Activated naive CD8-positive, alpha-beta T cell treated with anti-CD3 and anti-CD28 coated beads, Interleukin-2, amount 50 U/mL, for 24 hours (primary cell): Measurements from ENCODE around the gene TMEM37.

Experiments
- ATAC-seq: fragments of 150-1000 bp; cut with Tn5 transposase; one replicate; pipeline ENCODE4 v1.10.0; 2021
- DNase-seq: peaks from one replicate; pipeline ENCODE4 v3.0.0; 2021
- H3K27ac Mint-ChIP-seq: one replicate; pipeline ENCODE4 v1.8.0; 2021; ENCODE audit warnings: mild to moderate bottlenecking, mixed read lengths
- H3K27me3 Mint-ChIP-seq: one replicate; pipeline ENCODE4 v1.8.0; 2021; ENCODE audit warnings: mixed read lengths
- H3K36me3 Mint-ChIP-seq: one replicate; pipeline ENCODE4 v1.8.0; 2021; ENCODE audit warnings: low read depth, mixed read lengths
- H3K4me1 Mint-ChIP-seq: one replicate; pipeline ENCODE4 v1.8.0; 2021; ENCODE audit warnings: mixed read lengths
- H3K4me3 Mint-ChIP-seq: one replicate; pipeline ENCODE4 v1.8.0; 2021; ENCODE audit warnings: mild to moderate bottlenecking, moderate library complexity, mixed read lengths
- H3K9me3 Mint-ChIP-seq: one replicate; pipeline ENCODE4 v1.8.0; 2021; ENCODE audit warnings: mixed read lengths

TMEM37 gene

DNA sequence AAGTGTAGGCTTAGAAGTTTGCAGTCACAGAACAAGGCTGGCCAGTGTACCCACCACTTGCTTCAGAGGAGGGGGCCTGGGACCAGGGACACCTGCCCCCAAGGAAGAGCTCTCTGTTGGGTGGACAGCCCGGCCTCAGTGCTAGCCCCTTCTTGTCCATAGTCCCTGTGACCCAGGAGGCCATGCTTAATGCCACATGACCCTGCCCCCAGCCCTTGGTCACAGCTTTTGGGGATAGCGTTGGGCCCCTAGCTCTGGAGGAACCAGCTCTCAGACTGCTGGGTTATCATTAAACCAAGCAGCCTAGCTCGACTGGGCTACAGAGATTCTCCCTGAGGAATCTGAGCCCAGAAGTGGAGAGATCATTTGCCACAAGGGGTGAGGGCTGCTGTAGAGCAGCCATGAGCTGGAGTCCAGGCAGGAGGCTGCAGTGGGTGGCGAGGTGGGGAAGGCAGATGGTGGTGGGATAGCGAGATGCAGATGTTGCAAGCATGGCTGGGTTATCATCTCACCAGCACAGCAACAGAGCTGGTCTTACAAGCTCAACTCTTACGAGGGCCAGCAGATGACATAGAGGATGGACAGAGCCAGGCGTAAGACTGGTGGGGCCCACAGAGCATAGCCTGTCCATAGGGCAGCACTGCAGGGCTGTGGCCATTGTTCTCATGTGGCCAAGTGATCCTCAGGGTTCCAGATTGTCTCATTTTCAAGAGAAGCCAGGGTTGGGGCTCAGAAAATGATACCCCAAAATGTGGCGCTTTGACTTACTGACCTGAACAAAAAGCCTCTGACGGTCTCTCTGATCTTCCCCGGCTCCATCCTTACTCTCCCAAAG lies 7.2 kb upstream of the TMEM37 start:
- Mint-ChIP-seq H3K27ac (no peak overlapping the region), H3K4me3 (no peak overlapping the region), H3K27me3 (peaks cover 35% of the 10 kb centered on the region), H3K9me3 (peaks cover 9% of the 10 kb centered on the region), H3K36me3 (peaks cover 1% of the 10 kb centered on the region), H3K4me1 (no peaks in the 10 kb centered on the region)
- no peak for ATAC-seq
- no peak for DNase-seq

DNA sequence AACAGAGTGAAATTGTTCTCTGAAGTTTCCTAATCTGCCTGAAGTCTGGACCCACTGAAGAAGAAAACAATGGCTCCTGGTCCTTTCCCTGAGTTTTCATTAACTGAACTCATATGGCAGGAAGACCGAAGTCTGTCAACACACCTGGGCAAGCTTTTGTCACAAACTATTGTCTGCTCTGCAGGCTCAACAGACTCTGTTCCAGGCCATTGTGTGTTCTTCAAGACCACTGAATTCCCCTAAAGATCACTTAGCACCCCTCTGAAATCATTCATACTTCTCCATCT lies 6.6 kb upstream of the TMEM37 start:
- DNase-seq (no peak), ATAC-seq (no peak)
- Mint-ChIP-seq H3K27me3 (peaks cover 33% of the 10 kb centered on the region), H3K27ac (no peak overlapping the region), H3K4me1 (no peaks in the 10 kb centered on the region), H3K36me3 (peaks cover 1% of the 10 kb centered on the region), H3K9me3 (peaks cover 9% of the 10 kb centered on the region), H3K4me3 (no peak overlapping the region)

DNA sequence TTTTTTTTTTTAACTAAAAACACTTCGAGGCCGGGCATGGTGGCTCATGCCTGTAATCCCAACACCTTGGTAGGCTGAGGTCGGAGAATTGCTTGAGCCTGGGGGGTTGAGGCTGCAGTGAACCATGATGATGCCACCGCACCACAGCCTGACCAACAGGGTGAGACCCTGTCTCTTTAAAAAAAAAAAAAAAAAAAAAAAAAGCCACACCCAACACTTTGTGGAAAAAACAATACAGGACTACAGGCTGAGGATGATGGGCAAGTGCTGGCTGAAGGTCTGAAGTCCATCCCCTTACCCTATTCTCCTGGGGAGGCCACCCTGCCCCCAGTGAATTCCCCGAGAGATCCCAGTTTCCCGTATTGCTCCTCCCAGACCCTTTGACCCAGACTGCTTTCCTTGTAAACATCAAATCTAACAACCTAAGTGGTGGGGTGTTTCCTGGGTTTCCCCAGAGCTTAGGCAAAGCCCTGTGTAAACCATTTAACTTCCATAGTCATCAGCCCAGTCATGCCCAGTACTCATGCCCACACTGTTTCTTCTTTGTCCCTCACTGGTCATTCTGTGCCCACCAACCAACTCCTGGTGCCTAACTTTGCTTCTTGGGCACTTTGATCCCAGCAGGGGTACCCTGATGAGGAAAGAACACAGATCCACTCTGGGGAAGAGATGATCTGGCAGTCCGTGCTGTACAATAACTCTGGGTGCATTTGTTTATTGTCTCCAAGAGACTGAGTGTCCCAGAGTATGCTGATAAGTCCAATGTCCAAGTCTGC lies 5.8 kb upstream of the TMEM37 start:
- no peak overlapping the region for H3K27ac Mint-ChIP-seq
- H3K27me3 Mint-ChIP-seq, result peaks cover 37% of the 10 kb centered on the region
- H3K36me3 Mint-ChIP-seq, result peaks cover 1% of the 10 kb centered on the region
- DNase-seq (no peak), ATAC-seq (no peak)
- H3K9me3 Mint-ChIP-seq, result peaks cover 9% of the 10 kb centered on the region
- H3K4me1 Mint-ChIP-seq, result no peaks in the 10 kb centered on the region
- no peak overlapping the region for H3K4me3 Mint-ChIP-seq

DNA sequence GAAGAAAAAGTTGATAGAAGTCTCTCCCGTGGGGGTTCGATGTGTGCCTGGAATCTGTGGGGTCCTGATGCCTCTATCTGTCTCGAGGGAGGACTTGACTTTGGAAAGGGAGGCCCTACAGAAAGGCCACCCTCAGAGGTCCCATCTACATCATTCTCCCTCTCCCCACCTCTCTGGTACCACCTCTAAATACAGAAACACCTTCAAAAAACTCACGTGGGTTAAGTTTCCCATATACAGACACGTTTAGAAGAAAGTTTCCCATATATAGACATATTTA lies 5.3 kb upstream of the TMEM37 start:
- peaks cover 1% of the 10 kb centered on the region for H3K36me3 Mint-ChIP-seq
- ATAC-seq, result no peak

DNA sequence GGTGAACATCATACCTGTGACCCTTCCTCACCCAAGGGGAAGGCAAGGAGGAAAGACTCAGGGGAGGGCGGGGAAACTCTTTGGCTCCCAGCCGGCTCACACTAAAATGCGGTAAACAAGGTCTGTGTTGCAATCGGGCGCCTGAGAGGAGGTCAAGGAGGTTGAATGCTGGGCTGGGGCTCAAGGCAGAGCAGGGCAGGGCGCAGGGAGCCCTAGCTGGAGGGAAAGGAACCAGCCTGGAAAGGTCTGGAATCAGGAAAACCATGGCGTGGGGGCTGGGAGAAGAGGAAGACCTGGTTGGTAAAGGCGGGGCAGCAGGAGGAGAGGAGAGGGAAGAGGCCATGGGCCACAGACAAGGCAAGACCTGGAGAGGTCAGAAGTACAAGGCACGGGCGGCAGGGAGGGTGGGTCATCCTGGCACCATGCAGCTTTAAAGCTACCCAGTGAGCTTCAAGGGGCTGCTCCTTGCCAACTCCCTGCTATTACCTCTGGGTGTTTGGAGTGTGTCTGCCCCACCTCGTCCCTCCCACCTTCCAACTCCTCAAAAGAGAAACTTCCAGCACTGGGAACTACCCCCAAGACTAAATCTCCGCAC lies 4.8 kb upstream of the TMEM37 start:
- Mint-ChIP-seq H3K27ac (no peak overlapping the region), H3K36me3 (no peaks in the 10 kb centered on the region), H3K27me3 (peaks cover 38% of the 10 kb centered on the region), H3K4me1 (peaks cover 3% of the 10 kb centered on the region), H3K9me3 (peaks cover 1% of the 10 kb centered on the region), H3K4me3 (no peak overlapping the region)
- ATAC-seq (no peak), DNase-seq (no peak)

More for the DNA sequence above, 5.3 kb upstream of the TMEM37 start:
- Mint-ChIP-seq H3K4me1 (peaks cover 3% of the 10 kb centered on the region), H3K27me3 (peaks cover 42% of the 10 kb centered on the region), H3K27ac (no peak overlapping the region), H3K4me3 (no peak overlapping the region), H3K9me3 (peaks cover 7% of the 10 kb centered on the region)
- no peak for DNase-seq

DNA sequence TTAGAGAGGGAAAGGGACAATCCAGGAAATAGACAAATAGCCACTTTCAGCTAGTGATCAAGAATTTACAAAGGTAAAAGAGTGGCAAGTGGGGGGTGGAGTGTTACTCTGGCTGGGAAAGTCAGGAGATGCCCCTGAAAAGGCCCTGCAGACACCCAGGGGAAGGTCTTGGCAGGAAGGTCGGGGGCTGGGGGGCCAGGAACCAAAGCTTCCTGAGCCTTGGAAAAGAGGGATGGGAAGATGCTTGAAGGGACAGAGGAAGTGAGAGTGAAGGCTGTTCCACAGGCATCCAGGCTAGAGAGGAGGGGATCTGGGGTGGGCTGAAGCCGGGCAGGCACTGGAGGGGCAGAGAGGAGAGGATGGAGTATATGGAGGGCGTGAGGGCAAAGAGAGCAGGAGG lies 3.9 kb upstream of the TMEM37 start:
- peaks cover 6% of the 10 kb centered on the region for H3K4me1 Mint-ChIP-seq
- H3K27ac Mint-ChIP-seq, result no peak overlapping the region
- H3K27me3 Mint-ChIP-seq, result peaks cover 44% of the 10 kb centered on the region
- DNase-seq (no peak), ATAC-seq (no peak)
- no peaks in the 10 kb centered on the region for H3K9me3 Mint-ChIP-seq
- no peak overlapping the region for H3K4me3 Mint-ChIP-seq
- no peaks in the 10 kb centered on the region for H3K36me3 Mint-ChIP-seq

DNA sequence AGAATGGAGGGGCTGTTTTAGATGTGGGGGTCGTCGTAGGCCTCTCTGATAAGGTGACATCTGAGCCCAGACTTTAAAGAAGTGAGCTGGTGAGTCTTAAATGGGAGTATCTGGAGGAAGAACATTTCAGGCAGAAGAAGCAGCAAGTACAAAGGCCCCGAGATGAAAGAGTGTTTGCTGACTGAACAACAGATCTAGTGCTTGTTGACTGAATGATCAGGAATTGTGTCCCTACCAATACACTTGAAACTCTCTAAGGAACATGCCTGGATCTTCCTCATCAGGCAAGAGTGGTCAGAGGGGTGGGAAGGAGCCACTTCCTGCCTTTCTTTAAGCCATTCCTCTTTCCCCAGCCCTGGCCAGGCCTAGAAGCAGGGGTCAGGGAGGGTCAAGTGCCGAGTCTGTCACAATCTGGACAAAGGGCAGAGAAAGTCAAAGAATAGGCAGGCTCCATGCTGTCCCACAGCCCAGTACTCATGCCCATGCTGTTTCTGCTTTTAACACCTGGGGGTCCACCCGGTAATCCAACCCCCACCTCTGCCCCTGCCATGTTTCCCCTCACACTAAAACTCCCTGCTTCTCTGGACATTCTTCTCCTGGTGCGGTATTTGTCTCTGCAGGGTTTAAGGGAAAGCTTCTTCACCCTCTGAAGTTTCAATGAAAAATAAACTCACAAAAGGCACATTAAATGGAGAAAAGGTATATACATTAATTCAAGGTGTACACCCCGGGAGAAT lies 3.0 kb upstream of the TMEM37 start:
- DNase-seq (no peak), ATAC-seq (no peak)
- Mint-ChIP-seq H3K36me3 (no peaks in the 10 kb centered on the region), H3K27ac (no peak overlapping the region), H3K27me3 (peaks cover 51% of the 10 kb centered on the region), H3K4me1 (peaks cover 6% of the 10 kb centered on the region), H3K9me3 (no peaks in the 10 kb centered on the region), H3K4me3 (no peak overlapping the region)

DNA sequence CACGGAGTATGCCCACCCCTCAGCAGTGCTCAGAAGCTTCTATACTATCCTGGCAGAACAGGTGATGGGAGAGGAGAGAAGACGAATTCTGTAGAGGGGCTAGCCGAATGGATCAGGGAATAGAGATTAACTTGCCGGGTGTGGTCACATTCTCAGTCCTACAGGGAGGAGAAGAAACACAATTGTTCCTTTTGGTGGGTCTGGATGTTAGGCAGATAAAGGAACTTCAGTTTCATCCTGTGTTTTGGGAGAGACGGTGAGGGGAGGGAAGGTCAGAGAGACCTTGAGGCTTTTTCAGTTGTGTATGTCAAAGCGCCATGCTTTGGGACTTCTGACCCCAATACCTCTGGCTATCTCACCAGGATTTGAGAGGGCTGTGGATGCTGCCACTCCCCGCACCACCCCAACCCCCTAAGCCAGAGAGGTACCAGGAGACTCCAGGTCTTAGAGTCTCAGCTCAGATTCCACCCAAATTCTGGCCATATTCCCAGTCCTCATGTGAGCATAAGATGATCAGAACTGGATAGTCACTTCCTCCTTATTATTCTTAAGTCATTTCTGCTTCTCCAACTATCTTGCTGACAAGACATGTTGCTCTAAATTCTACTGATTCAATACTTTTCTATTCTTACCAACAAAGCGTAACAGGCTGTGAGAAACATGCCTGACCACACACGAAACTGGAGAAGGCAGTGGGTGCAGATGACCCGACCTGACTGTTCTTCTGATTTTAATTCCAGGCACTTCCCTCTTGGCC lies 2.3 kb upstream of the TMEM37 start:
- Mint-ChIP-seq H3K9me3 (no peaks in the 10 kb centered on the region), H3K36me3 (no peaks in the 10 kb centered on the region), H3K4me3 (no peak overlapping the region), H3K27me3 (peaks cover 56% of the 10 kb centered on the region), H3K27ac (no peak overlapping the region), H3K4me1 (peaks cover 6% of the 10 kb centered on the region)
- ATAC-seq (no peak), DNase-seq (no peak)

DNA sequence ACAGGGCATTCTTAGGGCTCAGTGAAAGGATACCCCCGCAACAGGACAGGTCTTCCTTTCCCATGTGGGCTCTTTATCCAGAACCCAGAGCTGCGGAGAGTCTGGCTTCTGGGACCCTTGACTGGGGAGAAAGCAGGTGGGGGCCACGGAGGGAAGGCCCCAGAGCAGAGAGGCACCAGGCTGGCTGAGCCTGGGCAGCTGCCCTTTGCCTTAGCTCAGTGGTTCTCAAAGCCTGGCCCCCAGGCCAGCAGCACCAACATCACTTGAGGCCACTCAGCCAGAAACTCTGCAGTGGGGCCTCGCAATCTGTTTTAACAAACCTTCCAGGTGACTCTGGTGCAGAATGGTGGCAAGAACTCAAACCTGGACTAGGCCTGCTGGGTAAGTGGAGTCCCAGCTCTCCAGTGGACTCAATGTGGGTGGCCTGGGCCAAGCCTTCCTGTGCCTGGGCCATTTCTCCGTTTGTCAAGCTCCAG lies 1.6 kb upstream of the TMEM37 start:
- Mint-ChIP-seq H3K27ac (no peak overlapping the region), H3K27me3 (peaks cover 55% of the 10 kb centered on the region), H3K9me3 (no peaks in the 10 kb centered on the region), H3K4me3 (no peak overlapping the region), H3K4me1 (peaks cover 6% of the 10 kb centered on the region), H3K36me3 (no peaks in the 10 kb centered on the region)
- DNase-seq, result no peak
- ATAC-seq, result no peak

DNA sequence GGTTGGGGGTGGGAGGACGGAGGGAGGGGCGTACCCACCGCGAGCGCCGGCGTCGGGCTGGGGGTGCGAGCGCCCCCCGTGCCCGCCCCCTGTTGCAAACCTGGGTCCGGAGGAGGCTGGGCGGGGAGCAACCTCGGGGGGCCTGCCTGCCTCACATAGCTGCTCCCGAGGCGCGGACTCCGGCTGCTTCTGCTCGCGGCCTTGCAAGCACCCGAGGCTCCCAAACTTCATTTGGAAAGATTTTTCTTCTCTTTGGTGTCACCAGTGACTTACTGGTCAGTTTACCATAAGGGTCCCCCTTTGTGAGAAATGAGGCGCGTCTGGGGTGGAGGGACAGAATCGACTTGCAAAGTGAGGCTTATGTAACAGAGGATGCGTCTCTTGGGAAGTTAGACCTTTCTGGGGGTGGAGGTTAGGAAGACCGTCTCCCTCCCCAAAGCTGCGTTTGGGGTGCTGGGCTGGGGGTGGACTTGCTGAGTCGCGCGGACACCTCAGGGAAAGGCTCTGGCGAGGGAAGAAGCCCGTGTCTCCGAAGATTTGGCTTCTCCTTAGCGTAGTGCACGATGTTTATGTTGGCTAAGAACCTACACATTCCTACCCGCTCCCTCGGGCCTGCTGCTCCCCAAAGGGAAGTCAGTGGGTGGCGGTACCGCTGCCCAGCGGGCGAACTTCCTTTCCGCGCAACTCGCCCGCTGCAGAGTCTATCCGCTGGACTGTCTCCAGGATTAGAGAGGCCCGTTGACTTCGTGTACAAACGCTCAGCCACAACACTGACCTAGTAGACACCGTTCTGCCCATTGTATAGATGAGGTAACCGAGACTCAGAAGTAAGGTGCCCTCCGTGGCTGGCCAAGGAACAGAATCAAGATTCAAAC lies 559 bp downstream of the TMEM37 start:
- Mint-ChIP-seq H3K27me3 (peaks cover 53% of the 10 kb centered on the region), H3K36me3 (no peaks in the 10 kb centered on the region), H3K27ac (no peak overlapping the region), H3K4me1 (peaks cover 6% of the 10 kb centered on the region), H3K9me3 (no peaks in the 10 kb centered on the region), H3K4me3 (peak overlapping the region; percentile 39)
- ATAC-seq, result no peak
- no peak for DNase-seq

DNA sequence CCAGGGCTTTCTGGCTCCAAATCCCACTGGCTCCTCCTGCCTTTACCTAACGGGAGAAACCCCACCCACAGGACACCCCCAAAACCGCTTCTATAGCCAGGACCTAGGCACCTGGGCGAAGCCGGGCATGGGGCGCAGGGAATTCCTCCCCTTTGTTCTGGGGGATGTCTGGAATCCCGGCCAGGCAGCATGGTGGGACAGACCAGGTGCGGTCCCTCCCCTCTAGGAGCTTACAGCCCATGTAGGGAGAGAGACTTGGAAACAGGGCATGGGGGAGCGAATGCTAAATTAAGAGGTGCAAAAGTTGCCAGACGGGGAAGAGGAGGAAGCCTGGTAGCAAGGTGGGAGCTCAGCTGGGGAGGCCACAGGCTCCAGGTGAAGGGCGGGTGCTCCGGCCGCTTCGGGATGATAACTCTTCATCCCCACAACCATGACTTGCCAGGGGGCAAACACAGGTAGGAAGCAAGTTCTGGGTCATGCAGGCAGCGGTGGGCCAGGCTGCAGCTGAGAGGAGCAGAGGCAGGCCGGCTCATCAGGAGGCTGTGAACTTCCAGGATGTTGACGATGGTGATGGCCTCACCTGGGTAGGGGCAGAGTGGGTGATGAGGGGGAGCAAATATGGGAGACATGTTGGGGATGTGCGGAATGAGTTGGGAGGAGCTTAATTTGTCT lies 1.3 kb downstream of the TMEM37 start:
- ATAC-seq, result no peak
- Mint-ChIP-seq H3K4me1 (peaks cover 6% of the 10 kb centered on the region), H3K36me3 (no peaks in the 10 kb centered on the region), H3K27me3 (peaks cover 45% of the 10 kb centered on the region), H3K9me3 (no peaks in the 10 kb centered on the region), H3K27ac (no peak overlapping the region), H3K4me3 (no peak overlapping the region)
- no peak for DNase-seq

DNA sequence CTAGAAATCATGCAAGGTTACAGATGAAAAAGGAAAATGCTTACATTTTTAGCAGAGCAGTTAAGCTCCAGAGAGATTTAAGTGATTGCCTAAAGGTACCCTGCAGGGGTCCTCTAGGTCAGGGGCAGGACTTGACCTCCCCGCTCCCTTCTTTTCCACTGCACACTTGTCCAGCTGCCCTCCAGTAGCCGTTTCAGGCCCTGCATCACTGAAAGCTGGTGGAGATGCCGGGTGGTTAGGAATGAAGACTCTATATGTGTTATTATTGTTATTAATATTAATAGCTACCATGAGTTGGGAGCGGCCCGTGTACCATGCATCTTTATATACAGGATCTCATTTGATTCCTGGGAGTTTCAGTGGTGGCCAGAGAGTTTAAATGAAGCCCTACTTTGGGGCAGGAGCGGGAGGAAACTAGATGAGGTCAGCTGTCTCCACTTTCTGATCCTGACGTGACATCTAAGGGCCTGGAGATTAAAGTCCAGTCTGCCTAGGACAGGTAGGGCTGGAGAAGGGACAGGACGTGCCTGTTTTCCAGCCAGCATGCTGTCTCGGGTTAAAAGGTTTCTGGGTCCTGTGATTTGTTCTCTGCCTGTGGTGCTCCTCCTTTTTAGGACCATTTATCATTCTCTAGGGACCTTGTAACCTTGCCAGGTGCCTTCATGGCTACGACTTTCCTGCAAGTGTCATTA lies 2.1 kb downstream of the TMEM37 start:
- no peak overlapping the region for H3K4me3 Mint-ChIP-seq

More for the DNA sequence above, 2.1 kb downstream of the TMEM37 start:
- ATAC-seq (no peak), DNase-seq (no peak)
- H3K27ac Mint-ChIP-seq, result no peak overlapping the region
- peaks cover 6% of the 10 kb centered on the region for H3K4me1 Mint-ChIP-seq
- H3K9me3 Mint-ChIP-seq, result no peaks in the 10 kb centered on the region
- no peaks in the 10 kb centered on the region for H3K36me3 Mint-ChIP-seq
- H3K27me3 Mint-ChIP-seq, result peaks cover 44% of the 10 kb centered on the region
